Smooth muscle cell (in vitro differentiated cells): ENCODE results near the gene JMJD6. TPM values are rescaled to one million over a fixed set of nuclear protein-coding genes. Genes with fewer than 3 reads are reported as not detected.
"Not testable (repeated sequence)": the region's sequence is repeated elsewhere in the genome, so short reads cannot be mapped to it uniquely, and the experiment has no call there.

Source experiments
- DNase-seq: peaks from one replicate; lab custom pipeline; 2025; ENCODE audit not compliant: unreplicated experiment; lab: John Stamatoyannopoulos, UW
- H2AFZ ChIP-seq: fragments of 200-600 bp; sonication (generic); 2 replicates; pipeline ENCODE4 v1.6.0; 2016; ENCODE audit warnings: antibody characterized with exemption, low read depth, mild to moderate bottlenecking
- H3F3A ChIP-seq: fragments of 200-600 bp; sonication (generic); 2 replicates; pipeline ENCODE4 v1.6.0; 2017; ENCODE audit warnings: antibody characterized with exemption, low read depth
- H3K27ac ChIP-seq: fragments of 200-600 bp; sonication (generic); 2 replicates; pipeline ENCODE4 v1.5.1; 2016; ENCODE audit warnings: low read depth, mild to moderate bottlenecking
- H3K27me3 ChIP-seq: fragments of 200-600 bp; sonication (generic); 2 replicates; pipeline ENCODE4 v1.6.1; 2016; ENCODE audit warnings: low read depth, mild to moderate bottlenecking
- H3K36me3 ChIP-seq: fragments of 200-600 bp; sonication (generic); 2 replicates; pipeline ENCODE4 v1.5.1; 2016; ENCODE audit warnings: low read depth
- H3K4me1 ChIP-seq: fragments of 200-600 bp; sonication (generic); 2 replicates; pipeline ENCODE4 v1.5.1; 2016; ENCODE audit warnings: low read depth
- H3K4me2 ChIP-seq: fragments of 200-600 bp; sonication (generic); 2 replicates; pipeline ENCODE4 v1.6.0; 2016; ENCODE audit warnings: mild to moderate bottlenecking
- H3K4me3 ChIP-seq: fragments of 200-600 bp; sonication (generic); 2 replicates; pipeline ENCODE4 v1.5.1; 2016; ENCODE audit warnings: mild to moderate bottlenecking
- H3K79me2 ChIP-seq: fragments of 200-600 bp; sonication (generic); 2 replicates; pipeline ENCODE4 v1.6.0; 2016; ENCODE audit warnings: low read depth, mild to moderate bottlenecking
- H3K9ac ChIP-seq: fragments of 200-600 bp; sonication (generic); 2 replicates; pipeline ENCODE4 v1.6.0; 2016; ENCODE audit warnings: low read depth
- H3K9me3 ChIP-seq: fragments of 200-600 bp; sonication (generic); replicated peaks from 2 replicates; pipeline ENCODE4 v1.5.1; 2016; ENCODE audit warnings: low read depth
- H4K20me1 ChIP-seq: fragments of 200-600 bp; sonication (generic); 2 replicates; pipeline ENCODE4 v1.6.0; 2016; ENCODE audit warnings: low read depth
- CTCF ChIP-seq: fragments of 200-600 bp; sonication (generic); IDR thresholded peaks from 2 replicates; pipeline ENCODE4 v1.5.1; 2017; ENCODE audit warnings: borderline replicate concordance, mild to moderate bottlenecking, antibody characterized with exemption; ENCODE audit not compliant: insufficient read depth, poor library complexity, severe bottlenecking
- WGBS: methylation state at CpG from one replicate; pipeline ENCODE4 v1.1.7; 2016; ENCODE audit warnings: low lambda C conversion rate; 5-methylcytosine and 5-hydroxymethylcytosine counted together
- polyA plus RNA-seq: library from polyadenylated mRNA; unstranded; fragments of >200 nt; fragmentation: Nextera tagmentation; extraction: Ambion mirVana; gene quantifications from 2 replicates; pipeline ENCODE4 v1.2.1, GENCODE V29; 2016
- total RNA-seq: library from RNA; depleted of rRNA; stranded (reverse); fragments of >200 nt; gene quantifications from 2 replicates; pipeline ENCODE4 v1.2.3, GENCODE V29; 2014

Gene JMJD6
- total and polyA plus RNA-seq, 2 experiments from 2014 or later, result 32.7 to 54.7 TPM

- H3K9ac ChIP-seq, result no peak overlapping the region
- H3K27ac ChIP-seq, result no peak overlapping the region
- 100% methylated on average over 1 of the region's 1 CpG for whole genome bisulfite sequencing
- no peaks in the 10 kb centered on the region for H3F3A ChIP-seq
- no peaks in the 10 kb centered on the region for H3K4me1 ChIP-seq
- H3K79me2 ChIP-seq, result peaks cover 5% of the 10 kb centered on the region
- no peaks in the 10 kb centered on the region for H3K27me3 ChIP-seq
- no peak for DNase-seq
- no peak overlapping the region for H3K4me3 ChIP-seq
- TF ChIP-seq CTCF, result no peak
- no peaks in the 10 kb centered on the region for H4K20me1 ChIP-seq
- H3K4me2 ChIP-seq, result no peak overlapping the region
- H2AFZ ChIP-seq, result no peak overlapping the region
- H3K9me3 ChIP-seq, result no peaks in the 10 kb centered on the region
- peaks cover 14% of the 10 kb centered on the region for H3K36me3 ChIP-seq
Measured at GRCh38 chr17:76748657-76749056, 22.3 kb upstream of the JMJD6 start.

GRCh38 chr17:76747716-76748363, 21.4 kb upstream of the JMJD6 start:
- 75% methylated on average over 9 of the region's 9 CpGs for WGBS
- H2AFZ ChIP-seq, result no peak overlapping the region
- no peak overlapping the region for H3K4me2 ChIP-seq
- no peak overlapping the region for H3K9ac ChIP-seq
- H3K9me3 ChIP-seq, result no peaks in the 10 kb centered on the region
- H3K4me3 ChIP-seq, result no peak overlapping the region
- DNase-seq, result no peak
- TF ChIP-seq CTCF, result no peak
- H4K20me1 ChIP-seq, result no peaks in the 10 kb centered on the region
- H3K36me3 ChIP-seq, result peaks cover 14% of the 10 kb centered on the region
- peaks cover 5% of the 10 kb centered on the region for H3K79me2 ChIP-seq
- no peak overlapping the region for H3K27ac ChIP-seq
- no peaks in the 10 kb centered on the region for H3K27me3 ChIP-seq
- H3K4me1 ChIP-seq, result no peaks in the 10 kb centered on the region
- no peaks in the 10 kb centered on the region for H3F3A ChIP-seq

- H4K20me1 ChIP-seq, H3K9ac ChIP-seq, H3K27ac ChIP-seq, H3K27me3 ChIP-seq, H3K9me3 ChIP-seq, H3K4me2 ChIP-seq, H3F3A ChIP-seq, DNase-seq, H2AFZ ChIP-seq, H3K79me2 ChIP-seq, H3K4me3 ChIP-seq, H3K4me1 ChIP-seq: not testable (repeated sequence)
- 85% methylated on average over 6 of the region's 6 CpGs for WGBS
- H3K36me3 ChIP-seq, result peaks cover 14% of the 10 kb centered on the region
Measured at GRCh38 chr17:76745785-76746184, 19.4 kb upstream of the JMJD6 start.

- Histone ChIP-seq H3K79me2 (peaks cover 14% of the 10 kb centered on the region), H2AFZ (no peak overlapping the region), H3K4me2 (no peak overlapping the region), H3K4me1 (peaks cover 2% of the 10 kb centered on the region), H3F3A (no peaks in the 10 kb centered on the region), H3K36me3 (peaks cover 14% of the 10 kb centered on the region), H3K4me3 (no peak overlapping the region), H3K9ac (no peak overlapping the region), H4K20me1 (no peaks in the 10 kb centered on the region), H3K27me3 (no peaks in the 10 kb centered on the region), H3K9me3 (no peaks in the 10 kb centered on the region), H3K27ac (no peak overlapping the region)
- DNase-seq, result no peak
- 98% methylated on average over 2 of the region's 2 CpGs for WGBS
- TF ChIP-seq CTCF, result no peak
Measured at GRCh38 chr17:76744747-76745146, 18.3 kb upstream of the JMJD6 start.
